Measurements from ENCODE around the gene CLPTM1. TPM values are rescaled to one million over a fixed set of nuclear protein-coding genes. Genes with fewer than 3 reads are reported as not detected.

The CLPTM1 gene
- total RNA-seq, 4 donors from 2014 or later: 30.6 to 99.5 (median 64.2) TPM

DNA sequence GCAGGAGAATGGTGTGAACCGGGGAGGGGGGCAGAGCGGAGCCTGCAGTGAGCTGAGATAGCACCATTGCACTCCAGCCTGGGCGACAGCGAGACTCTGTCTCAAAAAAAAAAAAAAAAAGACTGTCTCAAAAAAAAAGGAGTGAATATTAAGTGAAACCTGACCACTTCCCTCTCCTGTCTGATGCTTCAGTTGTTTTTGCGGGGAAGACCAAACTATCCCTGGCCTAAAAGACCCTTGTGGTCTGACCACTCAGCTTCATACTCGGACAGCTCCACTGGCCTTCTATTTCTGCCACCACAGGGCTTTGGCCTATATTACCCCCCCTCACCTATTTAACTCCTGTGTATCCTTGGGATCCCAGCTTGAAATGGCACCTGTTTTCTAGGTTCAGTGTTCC is 85.9 kb downstream of the CLPTM1 start:
- DNase-seq: no peak
- H3K27me3 ChIP-seq: no peaks in the 10 kb centered on the region
- intact Hi-C loops (cut with DNase I; ENCODE audit: low total_unique reads): no loop called here
- H3K9me3 ChIP-seq: no peaks in the 10 kb centered on the region
- no peak overlapping the region for H3K27ac ChIP-seq
- H3K36me3 ChIP-seq: no peaks in the 10 kb centered on the region
- peaks cover 6 to 19% of the 10 kb centered on the region in 2 donors for H3K4me1 ChIP-seq
- no peak overlapping the region for H3K4me3 ChIP-seq
- no peak for TF ChIP-seq POLR2A (IDR thresholded peaks at IDR 0.05)
- TF ChIP-seq, protein P1, sequence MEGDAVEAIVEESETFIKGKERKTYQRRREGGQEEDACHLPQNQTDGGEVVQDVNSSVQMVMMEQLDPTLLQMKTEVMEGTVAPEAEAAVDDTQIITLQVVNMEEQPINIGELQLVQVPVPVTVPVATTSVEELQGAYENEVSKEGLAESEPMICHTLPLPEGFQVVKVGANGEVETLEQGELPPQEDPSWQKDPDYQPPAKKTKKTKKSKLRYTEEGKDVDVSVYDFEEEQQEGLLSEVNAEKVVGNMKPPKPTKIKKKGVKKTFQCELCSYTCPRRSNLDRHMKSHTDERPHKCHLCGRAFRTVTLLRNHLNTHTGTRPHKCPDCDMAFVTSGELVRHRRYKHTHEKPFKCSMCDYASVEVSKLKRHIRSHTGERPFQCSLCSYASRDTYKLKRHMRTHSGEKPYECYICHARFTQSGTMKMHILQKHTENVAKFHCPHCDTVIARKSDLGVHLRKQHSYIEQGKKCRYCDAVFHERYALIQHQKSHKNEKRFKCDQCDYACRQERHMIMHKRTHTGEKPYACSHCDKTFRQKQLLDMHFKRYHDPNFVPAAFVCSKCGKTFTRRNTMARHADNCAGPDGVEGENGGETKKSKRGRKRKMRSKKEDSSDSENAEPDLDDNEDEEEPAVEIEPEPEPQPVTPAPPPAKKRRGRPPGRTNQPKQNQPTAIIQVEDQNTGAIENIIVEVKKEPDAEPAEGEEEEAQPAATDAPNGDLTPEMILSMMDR (IDR thresholded peaks at IDR 0.05): no peak

Other genes starting within 250 kb of the CLPTM1 start
- 10 to 100 TPM in 2 of 4 donors, 1 to 10 TPM in 2; 3.2 to 58.8 (median 11.9) TPM for gene BCL3, start 206.7 kb upstream of the CLPTM1 start, total RNA-seq
- gene CBLC, start 177.5 kb upstream of the CLPTM1 start, total RNA-seq: 1 to 10 TPM in 1 of 4 donors, under 1 TPM in 1, not detected in 2; 0.29 to 5.8 TPM
- 100 to 1,000 TPM in 2 of 4 donors, 10 to 100 TPM in 1, 1 to 10 TPM in 1; 3.8 to 171 (median 111) TPM for gene BCAM, start 146.3 kb upstream of the CLPTM1 start, total RNA-seq
- gene NECTIN2, start 109.1 kb upstream of the CLPTM1 start, total RNA-seq: 100 to 1,000 TPM in 2 of 4 donors, 10 to 100 TPM in 2; 14.1 to 106 (median 86.1) TPM
- gene TOMM40, start 64.1 kb upstream of the CLPTM1 start, total RNA-seq: 10 to 100 TPM; 10.5 to 38.2 (median 24.1) TPM
- gene APOE, start 49.6 kb upstream of the CLPTM1 start, total RNA-seq: 10 to 100 TPM in 3 of 4 donors, 1 to 10 TPM in 1; 9.1 to 92.5 (median 33.6) TPM
- 1 to 10 TPM in 3 of 4 donors, not detected in 1; 3.0 to 7.4 (median 3.5) TPM for gene APOC1, start 40.8 kb upstream of the CLPTM1 start, total RNA-seq
- gene APOC4, start 13.1 kb upstream of the CLPTM1 start, total RNA-seq: not detected
- gene APOC2, start 9.3 kb upstream of the CLPTM1 start, total RNA-seq: not detected
- gene RELB, start 46.1 kb downstream of the CLPTM1 start, total RNA-seq: 10 to 100 TPM in 2 of 4 donors, 1 to 10 TPM in 2; 1.0 to 52.4 (median 13.9) TPM
- gene CLASRP, start 83.7 kb downstream of the CLPTM1 start, total RNA-seq: 100 to 1,000 TPM in 1 of 4 donors, 10 to 100 TPM in 3; 36.6 to 107 (median 73.9) TPM
- under 1 TPM in 1 of 4 donors, not detected in 3; 0.27 TPM for gene ZNF296, start 121.1 kb downstream of the CLPTM1 start, total RNA-seq
- gene GEMIN7, start 123.9 kb downstream of the CLPTM1 start, total RNA-seq: 10 to 100 TPM in 3 of 4 donors, 1 to 10 TPM in 1; 3.5 to 18.4 (median 13.7) TPM
- 10 to 100 TPM in 3 of 4 donors, 1 to 10 TPM in 1; 6.7 to 43.8 (median 24.4) TPM for gene PPP1R37, start 137.8 kb downstream of the CLPTM1 start, total RNA-seq
- under 1 TPM in 1 of 4 donors, not detected in 3; 0.21 TPM for gene NKPD1, start 205.6 kb downstream of the CLPTM1 start, total RNA-seq
- gene TRAPPC6A, start 222.9 kb downstream of the CLPTM1 start, total RNA-seq: 10 to 100 TPM in 3 of 4 donors, 1 to 10 TPM in 1; 4.1 to 25.9 (median 16.5) TPM
- gene BLOC1S3, start 223.4 kb downstream of the CLPTM1 start, total RNA-seq: 10 to 100 TPM in 2 of 4 donors, 1 to 10 TPM in 1, not detected in 1; 4.6 to 16.2 (median 10.2) TPM